RWPE1 (cell line): ENCODE measurements around the gene ELMO3.

ENCODE experiments used
- CTCF ChIA-PET: fragments of 350-600 bp; sonication (Branson Sonifier 250); formaldehyde crosslinking; extraction: SDS; loops from one replicate; lab custom pipeline; 2021; lab: Yijun Ruan, JAX
- POLR2A ChIA-PET: fragments of 400-600 bp; formaldehyde crosslinking; extraction: SDS; loops from one replicate; lab custom pipeline; 2020; ENCODE audit warnings: antibody characterized with exemption; ENCODE audit not compliant: low non-redundant PET; lab: Yijun Ruan, JAX
- DNase-seq: peaks from one replicate; pipeline ENCODE4 v3.0.0; 2012; ENCODE audit warnings: low spot score
- H3K27ac ChIP-seq: fragments of 450-650 bp; 2 replicates; pipeline ENCODE4 v1.5.1; 2017
- TF ChIP-seq, protein P1 (sequence below): fragments of 450-650 bp; conservative IDR thresholded peaks from 2 replicates; pipeline ENCODE4 v1.5.1; 2017; ENCODE audit warnings: low read depth, mild to moderate bottlenecking

Gene ELMO3

DNA sequence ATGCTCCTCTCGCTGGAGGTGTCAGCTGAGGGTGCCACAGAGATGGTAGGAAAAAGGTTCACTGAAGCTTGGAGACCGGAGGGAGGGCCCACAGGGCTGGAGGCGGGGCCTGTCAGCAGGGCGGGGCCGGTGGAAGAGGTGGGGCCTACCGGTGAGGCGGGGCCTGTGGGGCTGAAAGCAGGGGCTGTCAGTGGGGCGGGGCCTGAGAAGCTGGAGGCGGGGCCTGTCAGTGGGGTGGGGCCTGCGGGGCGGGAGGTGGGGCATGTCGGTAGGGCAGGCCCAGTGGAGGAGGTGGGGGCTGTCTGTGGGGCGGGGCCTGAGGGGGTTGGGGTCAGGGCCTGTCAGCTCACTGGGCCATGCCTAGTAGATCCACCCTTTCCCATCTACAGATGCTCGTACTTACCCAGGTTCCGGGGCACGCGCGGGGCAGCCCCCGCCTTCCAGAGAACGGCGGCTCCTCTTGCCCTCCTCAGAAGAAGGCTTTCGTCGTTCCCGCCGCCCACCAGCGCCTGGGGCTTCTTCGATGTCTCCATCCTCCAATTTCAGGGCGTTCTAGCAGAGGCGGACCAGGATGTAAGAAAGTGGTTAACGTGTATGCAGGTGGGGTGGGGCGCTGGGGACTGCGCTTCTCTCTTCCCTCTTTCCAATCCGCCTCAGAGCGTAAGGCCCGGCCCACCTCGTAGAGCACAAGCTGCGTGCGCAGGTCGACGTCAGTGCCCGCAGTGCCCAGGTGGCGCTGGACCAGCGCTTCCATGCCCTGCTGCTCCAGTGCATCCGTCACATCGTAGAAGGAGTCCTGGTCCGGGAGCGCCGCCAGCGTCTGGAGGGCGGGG, 37.8 kb downstream of the ELMO3 start:
- CTCF ChIA-PET, result interaction anchor here (0.6 kb wide), 1 partner anchor 704 kb away, joined by 3 read pairs; no protein-coding TSS in a partner anchor
- POLR2A ChIA-PET, result interaction anchor here (0.8 to 1.0 kb wide), 2 partner anchors 9 to 10 kb away, joined by 3 read pairs; partner anchors contain the start of gene TMEM208
- H3K27ac ChIP-seq, result peak overlapping the region; percentile 92
- TF ChIP-seq, protein P1, sequence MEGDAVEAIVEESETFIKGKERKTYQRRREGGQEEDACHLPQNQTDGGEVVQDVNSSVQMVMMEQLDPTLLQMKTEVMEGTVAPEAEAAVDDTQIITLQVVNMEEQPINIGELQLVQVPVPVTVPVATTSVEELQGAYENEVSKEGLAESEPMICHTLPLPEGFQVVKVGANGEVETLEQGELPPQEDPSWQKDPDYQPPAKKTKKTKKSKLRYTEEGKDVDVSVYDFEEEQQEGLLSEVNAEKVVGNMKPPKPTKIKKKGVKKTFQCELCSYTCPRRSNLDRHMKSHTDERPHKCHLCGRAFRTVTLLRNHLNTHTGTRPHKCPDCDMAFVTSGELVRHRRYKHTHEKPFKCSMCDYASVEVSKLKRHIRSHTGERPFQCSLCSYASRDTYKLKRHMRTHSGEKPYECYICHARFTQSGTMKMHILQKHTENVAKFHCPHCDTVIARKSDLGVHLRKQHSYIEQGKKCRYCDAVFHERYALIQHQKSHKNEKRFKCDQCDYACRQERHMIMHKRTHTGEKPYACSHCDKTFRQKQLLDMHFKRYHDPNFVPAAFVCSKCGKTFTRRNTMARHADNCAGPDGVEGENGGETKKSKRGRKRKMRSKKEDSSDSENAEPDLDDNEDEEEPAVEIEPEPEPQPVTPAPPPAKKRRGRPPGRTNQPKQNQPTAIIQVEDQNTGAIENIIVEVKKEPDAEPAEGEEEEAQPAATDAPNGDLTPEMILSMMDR, result no peak
- DNase-seq, result peak; percentile 88

- POLR2A ChIA-PET, result interaction anchor here (0.6 kb wide), 1 partner anchor 729 kb away, joined by 3 read pairs; no protein-coding TSS in a partner anchor
Observed at GRCh38 chr16:67237396-67238277, 38.7 kb downstream of the ELMO3 start.

DNA sequence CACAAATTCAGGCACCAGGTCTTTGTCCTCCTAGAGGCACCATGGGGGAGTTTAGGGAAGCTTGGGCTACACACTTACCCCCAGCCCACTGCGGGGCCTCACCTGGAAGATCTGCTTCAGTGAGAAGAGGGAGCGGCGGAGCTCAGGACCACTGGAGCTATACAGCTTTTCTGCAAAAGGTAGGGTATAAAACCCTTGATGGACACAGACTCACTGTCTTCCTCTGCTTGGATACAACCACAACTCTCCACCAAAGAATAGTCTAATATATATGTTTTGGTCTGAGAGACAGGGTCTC, 39.3 kb downstream of the ELMO3 start:
- POLR2A ChIA-PET, result interaction anchor here (0.6 kb wide), 1 partner anchor 729 kb away, joined by 3 read pairs; no protein-coding TSS in a partner anchor
- peak overlapping the region; percentile 92 for H3K27ac ChIP-seq
- CTCF ChIA-PET, result interaction anchor here (1.0 kb wide), 1 partner anchor 11 kb away, joined by 3 read pairs; the partner anchor contains the start of gene TMEM208
- no peak for DNase-seq
- TF ChIP-seq, protein P1, result no peak

More at GRCh38 chr16:67237396-67238277, 38.7 kb downstream of the ELMO3 start:
- TF ChIP-seq, protein P1, result no peak
- H3K27ac ChIP-seq, result peak overlapping the region; percentile 92
- CTCF ChIA-PET, result interaction anchor here (1.0 kb wide), 1 partner anchor 11 kb away, joined by 3 read pairs; the partner anchor contains the start of gene TMEM208
- no peak for DNase-seq

- DNase-seq, result no peak
- peak overlapping the region; percentile 92 for H3K27ac ChIP-seq
- ChIA-PET CTCF (interaction anchor here (0.6 kb wide), 1 partner anchor 58 kb away, joined by 3 read pairs; no protein-coding TSS in a partner anchor), POLR2A (no interaction called here)
- TF ChIP-seq, protein P1, result no peak
Observed at GRCh38 chr16:67238806-67239470, 40.0 kb downstream of the ELMO3 start.

- ChIA-PET POLR2A (no interaction called here), CTCF (no interaction called here)
- no peak for DNase-seq
- TF ChIP-seq, protein P1, result no peak
- peak overlapping the region; percentile 92 for H3K27ac ChIP-seq
Observed at GRCh38 chr16:67240506-67240905, 41.6 kb downstream of the ELMO3 start.
